ENCODE data around the gene EGFR.

EGFR gene

DNA sequence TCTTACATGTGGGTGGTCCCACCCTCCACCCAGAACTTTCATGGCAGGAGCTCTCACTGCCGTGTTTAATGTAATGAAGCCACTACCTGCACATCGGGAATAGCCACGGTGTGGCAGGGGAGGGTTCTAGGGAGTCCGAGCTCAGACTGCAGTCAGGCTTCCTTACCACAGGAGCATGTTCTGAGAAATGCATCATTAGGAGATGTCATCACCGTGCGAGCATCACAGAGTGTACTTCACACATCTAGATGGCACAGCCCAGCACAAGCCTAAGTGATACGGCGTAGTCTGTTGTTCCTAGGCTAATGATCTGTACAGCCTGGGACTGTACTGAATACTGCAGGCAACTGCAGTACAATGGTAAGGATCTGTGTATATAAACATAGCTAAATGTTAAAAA lies 193.4 kb downstream of the EGFR start:
- H3K9me3 ChIP-seq (ENCODE audit: control insufficient read depth, insufficient read depth, low read length) = no peaks in the 10 kb centered on the region
- H3K36me3 ChIP-seq (ENCODE audit: control insufficient read depth, insufficient read depth, low read length) = no peaks in the 10 kb centered on the region
- H3K27ac ChIP-seq (ENCODE audit: low read length) = no peak overlapping the region
- no peak overlapping the region for H3K4me3 ChIP-seq (ENCODE audit: low read length)
- no CpG with 5 or more reads among the region's 8 CpGs for WGBS (ENCODE audit: insufficient coverage, insufficient read length)
- no peak for DNase-seq (ENCODE audit: low read depth, low spot score)
- H3K4me1 ChIP-seq (ENCODE audit: control insufficient read depth, insufficient read depth, low read length) = no peaks in the 10 kb centered on the region
- no peaks in the 10 kb centered on the region for H3K27me3 ChIP-seq (ENCODE audit: control insufficient read depth, insufficient read depth, low read length)

DNA sequence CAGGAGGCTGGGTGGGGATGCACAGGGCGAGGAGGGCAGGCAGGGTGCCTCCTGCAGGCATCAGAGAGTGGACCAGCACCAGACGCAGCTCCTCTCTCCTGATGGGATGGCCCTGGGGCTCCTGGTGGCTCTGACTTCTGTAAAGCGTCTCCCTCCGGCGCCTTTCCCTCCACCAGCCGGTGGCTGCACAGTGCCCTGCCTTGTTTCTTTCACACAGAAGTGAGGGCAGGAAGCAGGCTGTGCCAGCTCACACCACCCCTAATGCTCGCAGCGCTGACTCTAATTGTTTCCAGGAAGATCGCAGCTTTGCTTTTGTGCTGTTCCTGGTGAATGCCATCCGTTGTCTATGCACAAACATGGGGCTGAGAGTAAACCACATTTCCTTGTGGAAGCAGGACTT lies 194.0 kb downstream of the EGFR start:
- no CpG with 5 or more reads among the region's 10 CpGs for WGBS (ENCODE audit: insufficient coverage, insufficient read length)
- Histone ChIP-seq H3K27me3 (ENCODE audit: control insufficient read depth, insufficient read depth, low read length) (no peaks in the 10 kb centered on the region), H3K9me3 (ENCODE audit: control insufficient read depth, insufficient read depth, low read length) (no peaks in the 10 kb centered on the region), H3K4me1 (ENCODE audit: control insufficient read depth, insufficient read depth, low read length) (no peaks in the 10 kb centered on the region), H3K36me3 (ENCODE audit: control insufficient read depth, insufficient read depth, low read length) (no peaks in the 10 kb centered on the region), H3K27ac (ENCODE audit: low read length) (no peak overlapping the region), H3K4me3 (ENCODE audit: low read length) (no peak overlapping the region)
- DNase-seq (ENCODE audit: low read depth, low spot score) = no peak

DNA sequence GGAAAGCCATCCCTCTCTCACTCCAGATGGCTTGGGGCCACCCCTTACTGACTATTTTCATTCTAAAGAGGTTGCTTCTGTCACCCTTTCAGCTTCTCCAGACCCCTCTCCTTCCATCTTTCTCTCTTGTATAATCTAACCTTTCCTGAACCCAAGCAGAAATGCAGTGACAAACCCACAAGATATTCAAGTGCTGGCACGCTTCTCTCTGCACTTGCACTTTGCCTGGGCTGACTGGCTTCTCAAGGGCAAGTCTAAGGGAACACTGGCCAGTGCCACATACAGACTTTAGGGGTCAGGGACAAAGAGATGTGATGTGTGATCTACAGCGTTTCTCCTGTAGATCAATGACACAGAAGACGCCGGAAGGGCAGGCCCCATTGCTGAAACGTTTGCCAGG lies 195.9 kb downstream of the EGFR start:
- H3K4me3 ChIP-seq (ENCODE audit: low read length) = no peak overlapping the region
- H3K27me3 ChIP-seq (ENCODE audit: control insufficient read depth, insufficient read depth, low read length) = no peaks in the 10 kb centered on the region
- no peak overlapping the region for H3K27ac ChIP-seq (ENCODE audit: low read length)
- no peaks in the 10 kb centered on the region for H3K4me1 ChIP-seq (ENCODE audit: control insufficient read depth, insufficient read depth, low read length)
- no peaks in the 10 kb centered on the region for H3K9me3 ChIP-seq (ENCODE audit: control insufficient read depth, insufficient read depth, low read length)
- no CpG with 5 or more reads among the region's 5 CpGs for WGBS (ENCODE audit: insufficient coverage, insufficient read length)
- no peak for DNase-seq (ENCODE audit: low read depth, low spot score)
- no peaks in the 10 kb centered on the region for H3K36me3 ChIP-seq (ENCODE audit: control insufficient read depth, insufficient read depth, low read length)

- Histone ChIP-seq H3K9me3 (ENCODE audit: control insufficient read depth, insufficient read depth, low read length) (no peaks in the 10 kb centered on the region), H3K27ac (ENCODE audit: low read length) (no peak overlapping the region), H3K4me3 (ENCODE audit: low read length) (no peak overlapping the region), H3K4me1 (ENCODE audit: control insufficient read depth, insufficient read depth, low read length) (no peaks in the 10 kb centered on the region), H3K27me3 (ENCODE audit: control insufficient read depth, insufficient read depth, low read length) (no peaks in the 10 kb centered on the region), H3K36me3 (ENCODE audit: control insufficient read depth, insufficient read depth, low read length) (no peaks in the 10 kb centered on the region)
- WGBS (ENCODE audit: insufficient coverage, insufficient read length) = no CpG with 5 or more reads among the region's 9 CpGs
- no peak for DNase-seq (ENCODE audit: low read depth, low spot score)
These were observed 204.2 kb downstream of the EGFR start for GRCh38 chr7:55223023-55223422.

- H3K36me3 ChIP-seq (ENCODE audit: control insufficient read depth, insufficient read depth, low read length) = no peaks in the 10 kb centered on the region
- H3K27ac ChIP-seq (ENCODE audit: low read length) = no peak overlapping the region
- no peaks in the 10 kb centered on the region for H3K4me1 ChIP-seq (ENCODE audit: control insufficient read depth, insufficient read depth, low read length)
- no peak for DNase-seq (ENCODE audit: low read depth, low spot score)
- no peaks in the 10 kb centered on the region for H3K9me3 ChIP-seq (ENCODE audit: control insufficient read depth, insufficient read depth, low read length)
- H3K4me3 ChIP-seq (ENCODE audit: low read length) = no peak overlapping the region
- WGBS (ENCODE audit: insufficient coverage, insufficient read length) = 100% methylated on average over 1 of the region's 5 CpGs
- no peaks in the 10 kb centered on the region for H3K27me3 ChIP-seq (ENCODE audit: control insufficient read depth, insufficient read depth, low read length)
These were observed 205.3 kb downstream of the EGFR start for GRCh38 chr7:55224111-55224510.

DNA sequence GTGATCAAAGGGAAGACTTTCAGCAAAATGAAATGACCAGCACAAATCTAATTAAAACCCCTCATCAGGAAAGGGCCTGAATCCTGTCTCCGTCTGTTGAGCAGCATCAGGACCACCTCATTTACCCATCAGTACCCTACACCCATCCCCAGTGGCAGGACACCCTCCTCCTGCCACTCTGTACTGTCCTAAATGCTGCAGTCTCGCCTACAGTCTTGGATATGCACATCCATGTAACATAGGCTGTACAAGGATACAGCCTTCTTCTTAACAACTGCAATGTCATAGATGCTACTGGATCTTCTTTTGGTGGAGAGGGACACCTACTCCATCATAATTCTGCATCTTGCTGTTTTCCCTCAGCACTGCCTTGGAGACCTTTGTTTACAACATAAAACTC lies 206.0 kb downstream of the EGFR start:
- no CpG with 5 or more reads among the region's 2 CpGs for WGBS (ENCODE audit: insufficient coverage, insufficient read length)
- Histone ChIP-seq H3K4me3 (ENCODE audit: low read length) (no peak overlapping the region), H3K9me3 (ENCODE audit: control insufficient read depth, insufficient read depth, low read length) (no peaks in the 10 kb centered on the region), H3K4me1 (ENCODE audit: control insufficient read depth, insufficient read depth, low read length) (no peaks in the 10 kb centered on the region), H3K36me3 (ENCODE audit: control insufficient read depth, insufficient read depth, low read length) (no peaks in the 10 kb centered on the region), H3K27ac (ENCODE audit: low read length) (no peak overlapping the region), H3K27me3 (ENCODE audit: control insufficient read depth, insufficient read depth, low read length) (no peaks in the 10 kb centered on the region)
- DNase-seq (ENCODE audit: low read depth, low spot score) = no peak

- Histone ChIP-seq H3K4me3 (ENCODE audit: low read length) (no peak overlapping the region), H3K9me3 (ENCODE audit: control insufficient read depth, insufficient read depth, low read length) (no peaks in the 10 kb centered on the region), H3K27me3 (ENCODE audit: control insufficient read depth, insufficient read depth, low read length) (no peaks in the 10 kb centered on the region), H3K4me1 (ENCODE audit: control insufficient read depth, insufficient read depth, low read length) (no peaks in the 10 kb centered on the region; the same call in 1 of the 2 replicates), H3K27ac (ENCODE audit: low read length) (no peak overlapping the region), H3K36me3 (ENCODE audit: control insufficient read depth, insufficient read depth, low read length) (no peaks in the 10 kb centered on the region; the same call in 1 of the 2 replicates)
- no CpG with 5 or more reads among the region's 1 CpG for WGBS (ENCODE audit: insufficient coverage, insufficient read length)
- DNase-seq (ENCODE audit: low read depth, low spot score) = no peak
These were observed 211.2 kb downstream of the EGFR start for GRCh38 chr7:55230014-55230413.

GRCh38 chr7:55231736-55232280 lies 213.0 kb downstream of the EGFR start:
- H3K27me3 ChIP-seq (ENCODE audit: control insufficient read depth, insufficient read depth, low read length) = no peaks in the 10 kb centered on the region
- WGBS (ENCODE audit: insufficient coverage, insufficient read length) = no CpG with 5 or more reads among the region's 7 CpGs
- H3K27ac ChIP-seq (ENCODE audit: low read length) = no peak overlapping the region

DNA sequence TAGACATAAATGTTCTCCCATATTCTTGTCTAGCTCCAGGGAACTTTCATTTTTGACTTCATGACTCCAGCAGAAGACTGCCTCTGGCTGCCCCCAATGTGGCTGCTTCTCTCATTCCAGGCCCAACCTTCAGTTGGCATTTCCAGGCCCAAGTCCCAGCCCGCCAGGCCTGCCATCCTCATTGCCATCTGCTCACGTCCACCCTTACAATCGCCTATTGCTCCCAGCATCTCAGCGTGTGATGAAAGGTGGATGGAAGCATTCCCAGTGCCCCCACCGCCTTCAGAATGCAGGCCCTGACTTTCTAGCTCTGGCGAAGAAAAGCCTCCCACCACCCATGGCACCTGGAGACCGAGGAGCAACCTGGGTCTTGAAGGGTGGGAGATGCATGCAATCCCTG lies 214.2 kb downstream of the EGFR start:
- Histone ChIP-seq H3K4me3 (ENCODE audit: low read length) (no peak overlapping the region), H3K27me3 (ENCODE audit: control insufficient read depth, insufficient read depth, low read length) (no peaks in the 10 kb centered on the region), H3K4me1 (ENCODE audit: control insufficient read depth, insufficient read depth, low read length) (no peaks in the 10 kb centered on the region; the same call in 1 of the 2 replicates), H3K27ac (ENCODE audit: low read length) (no peak overlapping the region), H3K36me3 (ENCODE audit: control insufficient read depth, insufficient read depth, low read length) (no peaks in the 10 kb centered on the region; the same call in 1 of the 2 replicates), H3K9me3 (ENCODE audit: control insufficient read depth, insufficient read depth, low read length) (no peaks in the 10 kb centered on the region)
- WGBS (ENCODE audit: insufficient coverage, insufficient read length) = no CpG with 5 or more reads among the region's 7 CpGs
- no peak for DNase-seq (ENCODE audit: low read depth, low spot score)

More at GRCh38 chr7:55231736-55232280, 213.0 kb downstream of the EGFR start:
- H3K4me1 ChIP-seq (ENCODE audit: control insufficient read depth, insufficient read depth, low read length) = no peaks in the 10 kb centered on the region; the same call in 1 of the 2 replicates
- DNase-seq (ENCODE audit: low read depth, low spot score) = no peak
- no peak overlapping the region for H3K4me3 ChIP-seq (ENCODE audit: low read length)
- H3K9me3 ChIP-seq (ENCODE audit: control insufficient read depth, insufficient read depth, low read length) = no peaks in the 10 kb centered on the region
- H3K36me3 ChIP-seq (ENCODE audit: control insufficient read depth, insufficient read depth, low read length) = no peaks in the 10 kb centered on the region; the same call in 1 of the 2 replicates

GRCh38 chr7:55234408-55234807 lies 215.6 kb downstream of the EGFR start:
- H3K27ac ChIP-seq (ENCODE audit: low read length) = no peak overlapping the region
- no peaks in the 10 kb centered on the region; the same call in 1 of the 2 replicates for H3K4me1 ChIP-seq (ENCODE audit: control insufficient read depth, insufficient read depth, low read length)
- H3K4me3 ChIP-seq (ENCODE audit: low read length) = no peak overlapping the region
- WGBS (ENCODE audit: insufficient coverage, insufficient read length) = no CpG with 5 or more reads among the region's 11 CpGs
- no peaks in the 10 kb centered on the region; the same call in 1 of the 2 replicates for H3K36me3 ChIP-seq (ENCODE audit: control insufficient read depth, insufficient read depth, low read length)
- H3K27me3 ChIP-seq (ENCODE audit: control insufficient read depth, insufficient read depth, low read length) = no peaks in the 10 kb centered on the region
- H3K9me3 ChIP-seq (ENCODE audit: control insufficient read depth, insufficient read depth, low read length) = no peaks in the 10 kb centered on the region
- no peak for DNase-seq (ENCODE audit: low read depth, low spot score)

DNA sequence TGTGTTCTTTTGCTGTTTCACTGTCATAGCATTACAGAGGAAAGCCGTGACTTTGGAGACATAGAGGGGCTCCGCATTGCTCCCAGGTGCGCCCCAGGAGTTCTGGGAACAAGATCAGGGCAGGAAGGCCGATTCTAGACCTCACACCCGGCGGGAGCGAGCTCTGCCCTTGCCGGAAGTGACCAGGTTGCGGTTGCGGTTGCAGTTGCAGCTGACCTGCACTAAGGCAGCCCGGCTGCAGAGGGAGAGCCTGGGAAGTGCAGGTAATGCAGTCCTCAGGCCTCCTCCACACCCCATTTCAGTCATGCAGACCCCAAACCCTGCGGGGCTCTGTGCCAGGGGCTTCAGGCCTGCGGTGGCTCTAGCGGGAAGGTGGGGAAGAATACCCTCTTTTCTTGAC lies 216.3 kb downstream of the EGFR start:
- Histone ChIP-seq H3K27me3 (ENCODE audit: control insufficient read depth, insufficient read depth, low read length) (no peaks in the 10 kb centered on the region), H3K9me3 (ENCODE audit: control insufficient read depth, insufficient read depth, low read length) (no peaks in the 10 kb centered on the region), H3K4me3 (ENCODE audit: low read length) (no peak overlapping the region), H3K36me3 (ENCODE audit: control insufficient read depth, insufficient read depth, low read length) (no peaks in the 10 kb centered on the region; the same call in 1 of the 2 replicates), H3K27ac (ENCODE audit: low read length) (no peak overlapping the region), H3K4me1 (ENCODE audit: control insufficient read depth, insufficient read depth, low read length) (no peaks in the 10 kb centered on the region; the same call in 1 of the 2 replicates)
- no peak for DNase-seq (ENCODE audit: low read depth, low spot score)
- no CpG with 5 or more reads among the region's 14 CpGs for WGBS (ENCODE audit: insufficient coverage, insufficient read length)
